NT2/D1 (cell line): ENCODE data around the gene RHNO1.

Source experiments
- SUZ12 ChIP-seq: IDR thresholded peaks from 2 replicates; pipeline ENCODE4 v1.6.1; 2011; ENCODE audit not compliant: insufficient read length, insufficient read depth; ENCODE audit errors: extremely low read depth
- YY1 ChIP-seq: IDR thresholded peaks from 2 replicates; pipeline ENCODE4 v1.6.1; 2011; ENCODE audit not compliant: insufficient read length, insufficient read depth
- ZNF274 ChIP-seq: IDR thresholded peaks from 2 replicates; pipeline ENCODE4 v1.6.1; 2011; ENCODE audit warnings: mild to moderate bottlenecking, low read depth, low read length

GRCh38 chr12:2904260-2904659 is 27.2 kb downstream of the RHNO1 start:
- TF ChIP-seq YY1 = no peak
- TF ChIP-seq ZNF274 = no peak
- no peak for TF ChIP-seq SUZ12
